ENCODE measurements around the gene GPC5. TPM values are rescaled to one million over a fixed set of nuclear protein-coding genes. Genes with fewer than 3 reads are reported as not detected.

The GPC5 gene
- total and polyA plus RNA-seq, 2 of the 8 experiments (the other 6 are each of a cell fraction or from before 2014, with no cell fraction given): 0.20 to 0.39 TPM

DNA sequence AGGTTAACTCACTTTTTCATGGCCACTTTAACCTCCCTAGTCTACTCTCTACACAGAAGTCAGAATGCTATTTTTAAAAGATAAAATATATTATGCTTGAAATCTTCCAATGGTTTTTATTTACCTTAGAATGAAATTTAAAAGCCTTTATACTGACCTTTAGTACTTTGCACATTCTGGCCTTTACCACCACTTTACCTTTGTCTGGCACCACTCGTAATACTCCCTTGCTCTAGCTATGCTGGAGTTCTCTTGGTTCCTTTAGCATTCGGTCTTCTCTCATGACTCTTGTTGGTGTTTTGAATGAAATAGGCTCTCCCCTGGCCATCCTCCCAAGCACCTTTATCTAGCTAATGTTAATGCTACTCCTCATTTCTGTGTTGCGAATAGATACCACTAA, 310.8 kb downstream of the GPC5 start:
- Histone ChIP-seq H3K4ac (replicated peaks; ENCODE audit: insufficient read length, low read depth, low read length) (no peak overlapping the region), H3K56ac (replicated peaks; ENCODE audit: insufficient read length, low read depth, low read length) (no peak overlapping the region), H3K79me2 (ENCODE audit: control insufficient read depth in 1 of 2, insufficient read depth in 2 of 2, low read length in 2 of 2) (no peaks in the 10 kb centered on the region), H3K9me3 (ENCODE audit: insufficient read depth in 2 of 2, low read depth in 1 of 2, low read length in 1 of 2) (no peaks in the 10 kb centered on the region), H2BK12ac (ENCODE audit: low read depth, low read length) (no peak overlapping the region), H2BK20ac (ENCODE audit: low read length) (no peak overlapping the region), H3K23me2 (ENCODE audit: low read depth, low read length) (no peaks in the 10 kb centered on the region), H3K36me3 (ENCODE audit: control insufficient read depth in 2 of 4, insufficient read depth in 4 of 4, low read length in 3 of 4) (no peaks in the 10 kb centered on the region), H4K91ac (replicated peaks; ENCODE audit: insufficient read length, low read length) (no peak overlapping the region), H2BK15ac (ENCODE audit: low read length) (no peak overlapping the region), H3K27me3 (replicated peaks in 1 of 4; ENCODE audit: control insufficient read depth in 3 of 4, extremely low read depth in 1 of 4, insufficient read depth in 3 of 4, low read length in 3 of 4) (peaks cover 0 to 1% (median 0%) of the 10 kb centered on the region in 4 experiments; a peak in 1 of 7 replicates), H3K27ac (ENCODE audit: low read depth, low read length) (no peak overlapping the region), H3K9ac (replicated peaks in 1 of 4; ENCODE audit: extremely low read depth in 1 of 4, low read depth in 3 of 4, low read length in 3 of 4) (no peak overlapping the region), H2AK5ac (ENCODE audit: low read depth, low read length) (no peak overlapping the region), H3K4me3 (ENCODE audit: extremely low read depth in 1 of 4, insufficient read depth in 2 of 4, low read depth in 3 of 4, low read length in 4 of 4) (no peak overlapping the region), H3K4me1 (replicated peaks in 1 of 4; ENCODE audit: control insufficient read depth in 3 of 4, insufficient read depth in 4 of 4, low read length in 3 of 4) (no peaks in the 10 kb centered on the region), H4K5ac (ENCODE audit: insufficient read length, low read depth, low read length) (no peak overlapping the region), H4K20me1 (replicated peaks in 1 of 2; ENCODE audit: control insufficient read depth in 1 of 2, insufficient read depth in 2 of 2, low read length in 2 of 2) (no peaks in the 10 kb centered on the region), H3K14ac (ENCODE audit: insufficient read length) (no peak overlapping the region), H2BK5ac (ENCODE audit: low read depth, low read length) (no peak overlapping the region), H2AFZ (ENCODE audit: low read length) (no peak overlapping the region), H3K23ac (ENCODE audit: insufficient read length) (no peak overlapping the region), H3K18ac (ENCODE audit: extremely low read depth, low read length) (no peak overlapping the region), H3K4me2 (ENCODE audit: insufficient read depth in 1 of 2, low read depth in 2 of 2, low read length in 2 of 2) (no peak overlapping the region), H3K79me1 (ENCODE audit: low read depth, low read length) (no peaks in the 10 kb centered on the region), H4K8ac (ENCODE audit: extremely low read depth, insufficient read depth, low read length) (no peak overlapping the region), H2BK120ac (replicated peaks; ENCODE audit: low read depth, low read length) (no peak overlapping the region)
- ChIA-PET POLR2A (ENCODE audit: partially characterized antibody) (no interaction called here), CTCF (ENCODE audit: partially characterized antibody) (interaction anchor here (0.6 to 1.2 kb wide), 4 partner anchors 9 to 334 kb away, joined by 3 to 4 read pairs (median 3); no protein-coding TSS in a partner anchor)
- WGBS, 2 experiments (ENCODE audit: extremely low coverage in 1 of 2, insufficient coverage in 1 of 2, insufficient read length in 1 of 2, insufficient replicate concordance in 2 of 2, low coverage in 1 of 2, low lambda C conversion rate in 2 of 2, missing lambda C conversion rate in 1 of 2): 83% methylated on average over 3 of the region's 3 CpGs; no CpG with 5 or more reads in 1 of the 2 experiments
- DNase-seq (ENCODE audit: low read depth in 1 of 2, low spot score in 2 of 2) (no peak), FAIRE-seq (no peak)
- TF ChIP-seq TAF1 (IDR thresholded peaks at IDR 0.05; ENCODE audit: low read depth, low read length) (no peak), POU5F1 (IDR thresholded peaks at IDR 0.05; ENCODE audit: low read depth, low read length) (no peak), E2F6 (IDR thresholded peaks at IDR 0.05) (no peak), BRCA1 (IDR thresholded peaks at IDR 0.05; ENCODE audit: low read depth, low read length) (no peak), ZNF274 (IDR thresholded peaks at IDR 0.05; ENCODE audit: borderline replicate concordance, extremely low read depth, low read length) (no peak), SRF (IDR thresholded peaks at IDR 0.05; ENCODE audit: low read depth, low read length) (no peak), KDM4A (IDR thresholded peaks at IDR 0.05; ENCODE audit: low read depth, low read length, severe bottlenecking) (no peak), SIN3A (conservative IDR thresholded peaks at IDR 0.05 in 1 of 2, IDR thresholded peaks at IDR 0.05 in 1 of 2; ENCODE audit: low read depth in 1 of 2, low read length in 2 of 2) (no peak), HDAC2 (IDR thresholded peaks at IDR 0.05; ENCODE audit: borderline replicate concordance in 1 of 2, low read depth in 2 of 2, low read length in 2 of 2) (no peak), SIRT6 (IDR thresholded peaks at IDR 0.05; ENCODE audit: low read length) (no peak), CBX5 (IDR thresholded peaks at IDR 0.05; ENCODE audit: low read depth, low read length) (no peak), CBX8 (IDR thresholded peaks at IDR 0.05; ENCODE audit: borderline replicate concordance, low read depth, low read length) (no peak), SP1 (IDR thresholded peaks at IDR 0.05; ENCODE audit: low read depth, low read length) (no peak)
- TF ChIP-seq, protein P1, sequence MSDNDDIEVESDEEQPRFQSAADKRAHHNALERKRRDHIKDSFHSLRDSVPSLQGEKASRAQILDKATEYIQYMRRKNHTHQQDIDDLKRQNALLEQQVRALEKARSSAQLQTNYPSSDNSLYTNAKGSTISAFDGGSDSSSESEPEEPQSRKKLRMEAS (IDR thresholded peaks at IDR 0.05): no peak

Data from H1 (cell line).